B cell (primary cell): ENCODE measurements around the gene RAP1GAP2. TPM values are rescaled to one million over a fixed set of nuclear protein-coding genes. Genes with fewer than 3 reads are reported as not detected.

Experiments used
- ATAC-seq: fragments of 200-7000 bp; cut with Tn5 transposase; one replicate; pipeline ENCODE4 v1.10.0; 2021; ENCODE audit warnings: low read depth, mild to moderate bottlenecking, moderate number of reproducible peaks, moderate library complexity
- CTCF ChIA-PET: fragments of 350-600 bp; sonication (Branson Sonifier 250); formaldehyde crosslinking; loops from one replicate; lab custom pipeline; 2021; ENCODE audit warnings: antibody characterized with exemption, inconsistent platforms; lab: Charles Lee
- POLR2A ChIA-PET: fragments of 350-600 bp; sonication (Branson Sonifier 250); formaldehyde crosslinking; loops from one replicate; lab custom pipeline; 2021; ENCODE audit warnings: antibody characterized with exemption; lab: Charles Lee
- DNase-seq: peaks from one replicate; pipeline ENCODE4 v3.0.0; 2013
- H2AFZ ChIP-seq: 2 replicates; pipeline ENCODE4 v1.6.1; 2012; ENCODE audit warnings: mild to moderate bottlenecking, low read depth, low read length; ENCODE audit not compliant: insufficient read depth, poor library complexity, severe bottlenecking
- H3K27ac ChIP-seq, 2 donors: 1 replicate in 1 of 2; 2 replicates in 1 of 2; pipeline ENCODE4 v1.5.1; 2012 to 2013; ENCODE audit warnings: low read length in 2 of 2, mild to moderate bottlenecking in 2 of 2, moderate library complexity in 1 of 2
- H3K27me3 ChIP-seq, 4 experiments: fragments of 200-600 bp in 1 of 4; sonication (generic) in 1 of 4; replicated peaks in 1 of 4; 1 replicate in 2 of 4; 2 replicates in 2 of 4; pipeline versions ENCODE4 v1.6.1 to v1.7.0; 2013 to 2016; ENCODE audit warnings: low read length in 3 of 4, mild to moderate bottlenecking in 2 of 4, mixed read lengths in 1 of 4, moderate library complexity in 1 of 4; ENCODE audit not compliant: insufficient read depth in 4 of 4, control insufficient read depth in 3 of 4; ENCODE audit errors: control extremely low read depth in 1 of 4
- H3K36me3 ChIP-seq, 2 experiments: replicated peaks in 1 of 2; 1 replicate in 1 of 2; 2 replicates in 1 of 2; pipeline versions ENCODE4 v1.6.1 to v1.7.1; 2013; ENCODE audit warnings: low read length in 1 of 2; ENCODE audit not compliant: insufficient read depth in 2 of 2, control insufficient read depth in 1 of 2; ENCODE audit errors: control extremely low read depth in 1 of 2, extremely low read depth in 1 of 2
- H3K4me1 ChIP-seq, 2 donors: fragments of 200-600 bp in 1 of 2; sonication (generic) in 1 of 2; 1 replicate in 1 of 2; 2 replicates in 1 of 2; pipeline versions ENCODE4 v1.5.1 to v1.6.1; 2013 to 2017; ENCODE audit warnings: low read length in 2 of 2; ENCODE audit not compliant: control insufficient read depth in 2 of 2, insufficient read depth in 2 of 2
- H3K4me2 ChIP-seq: replicated peaks from 2 replicates; pipeline ENCODE3; 2012; ENCODE audit warnings: mild to moderate bottlenecking, low read depth, low read length; ENCODE audit not compliant: poor library complexity, severe bottlenecking
- H3K4me3 ChIP-seq, 5 experiments: fragments of 200-600 bp in 1 of 5; sonication (generic) in 1 of 5; 1 replicate in 3 of 5; 2 replicates in 2 of 5; pipeline versions ENCODE4 v1.5.1 to v1.7.0; 2011 to 2016; ENCODE audit warnings: low read length in 4 of 5, mild to moderate bottlenecking in 4 of 5, low read depth in 2 of 5, control low read depth in 1 of 5, moderate library complexity in 1 of 5; ENCODE audit not compliant: insufficient read depth in 1 of 5; ENCODE audit errors: control extremely low read depth in 1 of 5, extremely low read depth in 1 of 5
- H3K79me2 ChIP-seq: fragments of 200-600 bp; sonication (generic); one replicate; pipeline ENCODE4 v1.6.0; 2016; ENCODE audit warnings: low read length; ENCODE audit not compliant: control insufficient read depth, insufficient read depth
- H3K9ac ChIP-seq: fragments of 200-600 bp; sonication (generic); 2 replicates; pipeline ENCODE4 v1.6.1; 2017; ENCODE audit warnings: mild to moderate bottlenecking, low read length, moderate library complexity
- H3K9me3 ChIP-seq, 3 donors: one replicate each; pipeline versions ENCODE4 v1.6.1 to v1.7.1; 2013; ENCODE audit warnings: low read length in 2 of 3; ENCODE audit not compliant: control insufficient read depth in 2 of 3, insufficient read depth in 1 of 3; ENCODE audit errors: control extremely low read depth in 1 of 3
- H4K20me1 ChIP-seq: 2 replicates; pipeline ENCODE4 v1.6.0; 2012; ENCODE audit warnings: mild to moderate bottlenecking, low read length; ENCODE audit not compliant: insufficient read depth, control insufficient read depth, poor library complexity, severe bottlenecking
- H3K27ac Mint-ChIP-seq: one replicate; pipeline ENCODE4 v1.8.0; 2021; ENCODE audit warnings: mixed read lengths
- H3K27me3 Mint-ChIP-seq: one replicate; pipeline ENCODE4 v1.8.0; 2021; ENCODE audit warnings: mixed read lengths
- H3K4me1 Mint-ChIP-seq: one replicate; pipeline ENCODE4 v1.8.0; 2021; ENCODE audit warnings: mixed read lengths
- H3K4me3 Mint-ChIP-seq: one replicate; pipeline ENCODE4 v1.8.0; 2021; ENCODE audit warnings: mixed read lengths
- H3K9me3 Mint-ChIP-seq: one replicate; pipeline ENCODE4 v1.8.0; 2022; ENCODE audit warnings: mixed read lengths; ENCODE audit not compliant: insufficient read depth
- EZH2 ChIP-seq: IDR thresholded peaks from 2 replicates; pipeline ENCODE4 v1.6.1; 2012; ENCODE audit warnings: borderline replicate concordance, low read depth, mild to moderate bottlenecking, moderate library complexity, low read length; ENCODE audit not compliant: insufficient read depth, poor library complexity, severe bottlenecking
- WGBS: methylation state at CpG from one replicate; pipeline ENCODE4 v1.1.5; 2013; ENCODE audit warnings: missing lambda C conversion rate; ENCODE audit not compliant: insufficient coverage; 5-methylcytosine and 5-hydroxymethylcytosine counted together
- intact Hi-C: fragments of 100-400 bp; cut with micrococcal nuclease; formaldehyde crosslinking; loops from one replicate; pipeline ENCODE4 v1.10.0; 2022
- polyA minus RNA-seq: library from RNA; depleted of rRNA, polyadenylated mRNA; stranded (reverse); fragments of >200 nt; gene quantifications from 2 replicates; pipeline ENCODE4 v1.2.3, GENCODE V29; 2012
- polyA plus RNA-seq: library from polyadenylated mRNA; depleted of rRNA; stranded (reverse); fragments of >200 nt; gene quantifications from 2 replicates; pipeline ENCODE4 v1.2.3, GENCODE V29; 2012
- total RNA-seq, 2 donors: library from RNA; stranded (reverse); fragments of 120-200 nt in 1 of 2; gene quantifications; 1 replicate in 1 of 2; 2 replicates in 1 of 2; pipeline versions ENCODE4 v1.2.3 to v1.2.4, GENCODE V29; 2013 to 2022
- TF ChIP-seq, protein P1 (sequence below): fragments of 200-600 bp; IDR thresholded peaks from one replicate; pipeline ENCODE4 v1.8.0; 2022; ENCODE audit warnings: antibody characterized with exemption, mild to moderate bottlenecking

The RAP1GAP2 gene
- total RNA-seq (13.4 and 14.9 TPM in 2 replicates), polyA plus RNA-seq (16.4 and 16.5 TPM in 2 replicates), polyA minus RNA-seq (20.6 and 21.4 TPM in 2 replicates)
- 10.7 TPM for total RNA-seq (2013)

DNA sequence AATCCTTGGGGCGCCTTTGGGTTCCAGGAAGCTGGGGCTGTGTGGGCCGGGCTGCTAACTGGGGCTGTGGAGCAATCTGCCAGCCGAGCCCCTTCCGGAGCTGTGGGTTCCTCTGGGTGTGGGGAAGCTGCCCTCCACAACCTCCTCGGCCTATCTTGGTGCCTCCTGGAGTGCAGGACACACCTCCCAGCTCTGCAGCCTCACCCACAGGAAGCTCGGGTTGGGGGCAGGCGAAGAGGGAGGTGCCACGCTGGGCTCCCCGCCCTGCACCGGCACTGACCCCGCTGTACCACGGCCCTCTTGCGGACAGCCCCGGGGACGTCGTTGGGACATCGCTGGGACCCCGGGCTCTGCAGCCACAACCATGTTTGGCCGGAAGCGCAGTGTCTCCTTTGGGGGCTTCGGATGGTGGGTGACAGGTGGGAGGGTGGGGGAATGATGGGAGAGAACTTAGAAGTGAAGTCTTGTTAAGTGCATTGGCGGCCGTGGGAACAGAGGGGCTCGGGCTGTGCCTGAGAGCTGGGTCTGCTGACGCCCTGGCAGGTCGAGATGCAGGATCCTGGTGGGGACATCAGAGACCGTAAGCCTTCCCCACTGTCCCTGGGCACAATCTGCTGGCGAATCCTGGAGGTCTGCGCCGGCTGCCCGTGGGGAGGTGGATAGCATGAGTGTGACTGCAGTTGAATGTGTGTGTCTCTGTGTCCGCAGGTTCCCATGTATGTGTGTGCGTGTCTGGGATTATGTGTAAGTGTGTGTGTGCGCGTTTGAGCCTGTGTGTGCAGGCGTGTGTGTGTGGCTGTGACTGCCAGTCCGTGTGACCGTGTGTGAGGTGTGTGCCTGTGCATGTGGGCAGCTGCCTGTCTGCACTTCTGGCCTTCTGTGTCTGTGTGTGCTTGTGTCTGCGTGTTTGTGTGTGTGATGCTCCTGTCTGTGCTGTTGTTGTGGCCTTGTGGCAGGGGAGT lies at the start of gene RAP1GAP2:
RAP1GAP2 (plus strand) TSS at position 275 of the 962 bp plus-strand sequence; CDS start at position 365, 90 bp downstream.
- ATAC-seq, result peak; percentile 78
- ChIA-PET CTCF (interaction anchor here (0.9 to 3.1 kb wide), 9 partner anchors 9 to 216 kb away, joined by 5 to 18 read pairs (median 6); no protein-coding TSS in a partner anchor), POLR2A (interaction anchor here (0.6 to 2.1 kb wide), 4 partner anchors 10 to 206 kb away, joined by 3 to 22 read pairs (median 6); no protein-coding TSS in a partner anchor)
- Histone ChIP-seq H3K79me2 (peaks cover 6% of the 10 kb centered on the region), H2AFZ (peak within 1 kb of the TSS; percentile 68), H3K36me3 (peaks cover 0 to 5% of the 10 kb centered on the region in 2 experiments), H3K4me1 (peaks cover 56 to 75% of the 10 kb centered on the region in 2 donors), H3K4me3 (peak within 1 kb of the TSS; percentile 43 to 78 (median 62)), H3K9me3 (no peaks in the 10 kb centered on the region), H4K20me1 (no peaks in the 10 kb centered on the region), H3K9ac (peak within 1 kb of the TSS; percentile 69), H3K27me3 (no peaks in the 10 kb centered on the region), H3K4me2 (peak within 1 kb of the TSS; percentile 95), H3K27ac (peak within 1 kb of the TSS; percentile 7 to 33)
- peak within 1 kb of the TSS; percentile 96 for H3K4me3 Mint-ChIP-seq
- peak; percentile 65 for DNase-seq
- WGBS, result 5% methylated on average over 36 of the region's 39 CpGs
- no peaks in the 10 kb centered on the region for H3K27me3 Mint-ChIP-seq
- TF ChIP-seq EZH2, result no peak
- H3K27ac Mint-ChIP-seq, result peak within 1 kb of the TSS; percentile 91
- no peaks in the 10 kb centered on the region for H3K9me3 Mint-ChIP-seq
- intact Hi-C loops, result loop anchor here (1.0 kb wide), 2 partner anchors 10 to 18 kb away; no protein-coding TSS in a partner anchor
- H3K4me1 Mint-ChIP-seq, result peaks cover 71% of the 10 kb centered on the region

DNA sequence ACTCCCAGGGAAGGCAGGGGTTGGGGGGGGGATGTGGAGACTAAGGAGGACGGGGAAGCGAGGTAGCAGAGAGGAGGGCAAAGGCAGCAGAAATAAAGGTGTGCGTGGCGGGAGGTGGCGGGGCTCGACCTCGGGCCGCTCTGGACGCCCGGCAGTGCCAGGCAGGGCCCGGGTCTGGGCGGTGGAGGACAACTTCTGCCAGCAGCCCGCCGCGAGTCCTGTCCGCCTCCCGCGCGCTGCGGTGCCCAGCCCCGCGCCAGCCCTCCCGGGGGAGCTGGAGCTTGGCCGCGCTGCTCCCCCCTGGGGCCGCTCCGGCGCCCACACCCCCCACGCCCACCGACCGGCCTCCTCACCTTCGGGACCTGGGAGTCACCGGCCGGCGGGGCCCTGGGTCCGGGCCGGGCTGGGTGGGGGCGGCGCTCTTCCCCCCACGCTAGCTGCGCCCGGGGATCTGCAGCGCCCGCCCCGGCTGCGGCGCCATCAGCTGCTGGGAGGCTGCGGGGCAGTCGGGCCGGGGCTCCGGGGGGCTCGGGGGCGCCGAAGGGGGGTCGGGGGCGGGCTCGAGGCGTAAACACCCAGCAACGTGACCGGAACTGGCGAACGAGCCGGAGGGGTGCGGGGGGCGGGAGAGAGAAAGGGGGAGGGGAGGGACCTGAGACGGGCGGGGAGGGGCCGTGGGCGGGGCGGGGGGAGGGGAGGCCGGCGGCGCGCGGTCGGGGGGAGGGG lies 47.0 kb upstream of the RAP1GAP2 start, which contains the start of gene CCDC92B:
CCDC92B (minus strand) TSS at position 595 of the 726 bp plus-strand sequence. CDS start 14,507 bp downstream, outside the sequence.
- Mint-ChIP-seq H3K4me1 (peaks cover 2% of the 10 kb centered on the region), H3K9me3 (no peaks in the 10 kb centered on the region), H3K4me3 (no peak within 1 kb of the TSS), H3K27me3 (peaks cover 44% of the 10 kb centered on the region), H3K27ac (no peak within 1 kb of the TSS)
- CTCF ChIA-PET, result no interaction called here
- Histone ChIP-seq H3K27me3 (peaks cover 0 to 38% (median 16%) of the 10 kb centered on the region in 4 experiments), H3K4me1 (peaks cover 0 to 4% of the 10 kb centered on the region in 2 donors), H3K79me2 (no peaks in the 10 kb centered on the region), H3K4me2 (peak within 1 kb of the TSS; percentile 30), H2AFZ (no peak within 1 kb of the TSS), H3K9ac (no peak within 1 kb of the TSS), H3K4me3 (no peak within 1 kb of the TSS), H3K9me3 (peaks cover 0 to 12% (median 0%) of the 10 kb centered on the region in 3 donors), H3K27ac (no peak within 1 kb of the TSS), H4K20me1 (no peaks in the 10 kb centered on the region), H3K36me3 (no peaks in the 10 kb centered on the region)
- TF ChIP-seq, protein P1, sequence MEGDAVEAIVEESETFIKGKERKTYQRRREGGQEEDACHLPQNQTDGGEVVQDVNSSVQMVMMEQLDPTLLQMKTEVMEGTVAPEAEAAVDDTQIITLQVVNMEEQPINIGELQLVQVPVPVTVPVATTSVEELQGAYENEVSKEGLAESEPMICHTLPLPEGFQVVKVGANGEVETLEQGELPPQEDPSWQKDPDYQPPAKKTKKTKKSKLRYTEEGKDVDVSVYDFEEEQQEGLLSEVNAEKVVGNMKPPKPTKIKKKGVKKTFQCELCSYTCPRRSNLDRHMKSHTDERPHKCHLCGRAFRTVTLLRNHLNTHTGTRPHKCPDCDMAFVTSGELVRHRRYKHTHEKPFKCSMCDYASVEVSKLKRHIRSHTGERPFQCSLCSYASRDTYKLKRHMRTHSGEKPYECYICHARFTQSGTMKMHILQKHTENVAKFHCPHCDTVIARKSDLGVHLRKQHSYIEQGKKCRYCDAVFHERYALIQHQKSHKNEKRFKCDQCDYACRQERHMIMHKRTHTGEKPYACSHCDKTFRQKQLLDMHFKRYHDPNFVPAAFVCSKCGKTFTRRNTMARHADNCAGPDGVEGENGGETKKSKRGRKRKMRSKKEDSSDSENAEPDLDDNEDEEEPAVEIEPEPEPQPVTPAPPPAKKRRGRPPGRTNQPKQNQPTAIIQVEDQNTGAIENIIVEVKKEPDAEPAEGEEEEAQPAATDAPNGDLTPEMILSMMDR, result no peak
- no peak for TF ChIP-seq EZH2
- DNase-seq, result no peak
- WGBS, result 8% methylated on average over 51 of the region's 76 CpGs
- ATAC-seq, result no peak
- intact Hi-C loops, result no loop called here
- POLR2A ChIA-PET, result no interaction called here
